B cell (primary cell): ENCODE results near the gene RSBN1L. TPM values are rescaled to one million over a fixed set of nuclear protein-coding genes. Genes with fewer than 3 reads are reported as not detected.

Experiments
- ATAC-seq: fragments of 200-7000 bp; cut with Tn5 transposase; one replicate; pipeline ENCODE4 v1.10.0; 2021; ENCODE audit warnings: low read depth, mild to moderate bottlenecking, moderate number of reproducible peaks, moderate library complexity
- CTCF ChIA-PET: fragments of 350-600 bp; sonication (Branson Sonifier 250); formaldehyde crosslinking; loops from one replicate; lab custom pipeline; 2021; ENCODE audit warnings: antibody characterized with exemption, inconsistent platforms; lab: Charles Lee
- POLR2A ChIA-PET: fragments of 350-600 bp; sonication (Branson Sonifier 250); formaldehyde crosslinking; loops from one replicate; lab custom pipeline; 2021; ENCODE audit warnings: antibody characterized with exemption; lab: Charles Lee
- DNase-seq: peaks from one replicate; pipeline ENCODE4 v3.0.0; 2013
- H2AFZ ChIP-seq: 2 replicates; pipeline ENCODE4 v1.6.1; 2012; ENCODE audit warnings: mild to moderate bottlenecking, low read depth, low read length; ENCODE audit not compliant: insufficient read depth, poor library complexity, severe bottlenecking
- H3K27ac ChIP-seq, 2 donors: 1 replicate in 1 of 2; 2 replicates in 1 of 2; pipeline ENCODE4 v1.5.1; 2012 to 2013; ENCODE audit warnings: low read length in 2 of 2, mild to moderate bottlenecking in 2 of 2, moderate library complexity in 1 of 2
- H3K27me3 ChIP-seq, 4 experiments: fragments of 200-600 bp in 1 of 4; sonication (generic) in 1 of 4; replicated peaks in 1 of 4; 1 replicate in 2 of 4; 2 replicates in 2 of 4; pipeline versions ENCODE4 v1.6.1 to v1.7.0; 2013 to 2016; ENCODE audit warnings: low read length in 3 of 4, mild to moderate bottlenecking in 2 of 4, mixed read lengths in 1 of 4, moderate library complexity in 1 of 4; ENCODE audit not compliant: insufficient read depth in 4 of 4, control insufficient read depth in 3 of 4; ENCODE audit errors: control extremely low read depth in 1 of 4
- H3K36me3 ChIP-seq, 2 experiments: replicated peaks in 1 of 2; 1 replicate in 1 of 2; 2 replicates in 1 of 2; pipeline versions ENCODE4 v1.6.1 to v1.7.1; 2013; ENCODE audit warnings: low read length in 1 of 2; ENCODE audit not compliant: insufficient read depth in 2 of 2, control insufficient read depth in 1 of 2; ENCODE audit errors: control extremely low read depth in 1 of 2, extremely low read depth in 1 of 2
- H3K4me1 ChIP-seq, 2 donors: fragments of 200-600 bp in 1 of 2; sonication (generic) in 1 of 2; 1 replicate in 1 of 2; 2 replicates in 1 of 2; pipeline versions ENCODE4 v1.5.1 to v1.6.1; 2013 to 2017; ENCODE audit warnings: low read length in 2 of 2; ENCODE audit not compliant: control insufficient read depth in 2 of 2, insufficient read depth in 2 of 2
- H3K4me2 ChIP-seq: replicated peaks from 2 replicates; pipeline ENCODE3; 2012; ENCODE audit warnings: mild to moderate bottlenecking, low read depth, low read length; ENCODE audit not compliant: poor library complexity, severe bottlenecking
- H3K4me3 ChIP-seq, 5 experiments: fragments of 200-600 bp in 1 of 5; sonication (generic) in 1 of 5; 1 replicate in 3 of 5; 2 replicates in 2 of 5; pipeline versions ENCODE4 v1.5.1 to v1.7.0; 2011 to 2016; ENCODE audit warnings: low read length in 4 of 5, mild to moderate bottlenecking in 4 of 5, low read depth in 2 of 5, control low read depth in 1 of 5, moderate library complexity in 1 of 5; ENCODE audit not compliant: insufficient read depth in 1 of 5; ENCODE audit errors: control extremely low read depth in 1 of 5, extremely low read depth in 1 of 5
- H3K79me2 ChIP-seq: fragments of 200-600 bp; sonication (generic); one replicate; pipeline ENCODE4 v1.6.0; 2016; ENCODE audit warnings: low read length; ENCODE audit not compliant: control insufficient read depth, insufficient read depth
- H3K9ac ChIP-seq: fragments of 200-600 bp; sonication (generic); 2 replicates; pipeline ENCODE4 v1.6.1; 2017; ENCODE audit warnings: mild to moderate bottlenecking, low read length, moderate library complexity
- H3K9me3 ChIP-seq, 3 donors: one replicate each; pipeline versions ENCODE4 v1.6.1 to v1.7.1; 2013; ENCODE audit warnings: low read length in 2 of 3; ENCODE audit not compliant: control insufficient read depth in 2 of 3, insufficient read depth in 1 of 3; ENCODE audit errors: control extremely low read depth in 1 of 3
- H4K20me1 ChIP-seq: 2 replicates; pipeline ENCODE4 v1.6.0; 2012; ENCODE audit warnings: mild to moderate bottlenecking, low read length; ENCODE audit not compliant: insufficient read depth, control insufficient read depth, poor library complexity, severe bottlenecking
- H3K27ac Mint-ChIP-seq: one replicate; pipeline ENCODE4 v1.8.0; 2021; ENCODE audit warnings: mixed read lengths
- H3K27me3 Mint-ChIP-seq: one replicate; pipeline ENCODE4 v1.8.0; 2021; ENCODE audit warnings: mixed read lengths
- H3K4me1 Mint-ChIP-seq: one replicate; pipeline ENCODE4 v1.8.0; 2021; ENCODE audit warnings: mixed read lengths
- H3K4me3 Mint-ChIP-seq: one replicate; pipeline ENCODE4 v1.8.0; 2021; ENCODE audit warnings: mixed read lengths
- H3K9me3 Mint-ChIP-seq: one replicate; pipeline ENCODE4 v1.8.0; 2022; ENCODE audit warnings: mixed read lengths; ENCODE audit not compliant: insufficient read depth
- CTCF ChIP-seq: fragments of 200-600 bp; IDR thresholded peaks from one replicate; pipeline ENCODE4 v1.8.0; 2022; ENCODE audit warnings: antibody characterized with exemption, mild to moderate bottlenecking
- EZH2 ChIP-seq: IDR thresholded peaks from 2 replicates; pipeline ENCODE4 v1.6.1; 2012; ENCODE audit warnings: borderline replicate concordance, low read depth, mild to moderate bottlenecking, moderate library complexity, low read length; ENCODE audit not compliant: insufficient read depth, poor library complexity, severe bottlenecking
- WGBS: methylation state at CpG from one replicate; pipeline ENCODE4 v1.1.5; 2013; ENCODE audit warnings: missing lambda C conversion rate; ENCODE audit not compliant: insufficient coverage; 5-methylcytosine and 5-hydroxymethylcytosine counted together
- intact Hi-C: fragments of 100-400 bp; cut with micrococcal nuclease; formaldehyde crosslinking; loops from one replicate; pipeline ENCODE4 v1.10.0; 2022
- polyA plus RNA-seq: library from polyadenylated mRNA; depleted of rRNA; stranded (reverse); fragments of >200 nt; gene quantifications from 2 replicates; pipeline ENCODE4 v1.2.3, GENCODE V29; 2012
- total RNA-seq, 2 donors: library from RNA; stranded (reverse); fragments of 120-200 nt in 1 of 2; gene quantifications; 1 replicate in 1 of 2; 2 replicates in 1 of 2; pipeline versions ENCODE4 v1.2.3 to v1.2.4, GENCODE V29; 2013 to 2022

RSBN1L gene
- total and polyA plus RNA-seq, 2 donors (not counting 1 experiment from before 2014, with no cell fraction given) = 17.0 to 47.0 TPM

DNA sequence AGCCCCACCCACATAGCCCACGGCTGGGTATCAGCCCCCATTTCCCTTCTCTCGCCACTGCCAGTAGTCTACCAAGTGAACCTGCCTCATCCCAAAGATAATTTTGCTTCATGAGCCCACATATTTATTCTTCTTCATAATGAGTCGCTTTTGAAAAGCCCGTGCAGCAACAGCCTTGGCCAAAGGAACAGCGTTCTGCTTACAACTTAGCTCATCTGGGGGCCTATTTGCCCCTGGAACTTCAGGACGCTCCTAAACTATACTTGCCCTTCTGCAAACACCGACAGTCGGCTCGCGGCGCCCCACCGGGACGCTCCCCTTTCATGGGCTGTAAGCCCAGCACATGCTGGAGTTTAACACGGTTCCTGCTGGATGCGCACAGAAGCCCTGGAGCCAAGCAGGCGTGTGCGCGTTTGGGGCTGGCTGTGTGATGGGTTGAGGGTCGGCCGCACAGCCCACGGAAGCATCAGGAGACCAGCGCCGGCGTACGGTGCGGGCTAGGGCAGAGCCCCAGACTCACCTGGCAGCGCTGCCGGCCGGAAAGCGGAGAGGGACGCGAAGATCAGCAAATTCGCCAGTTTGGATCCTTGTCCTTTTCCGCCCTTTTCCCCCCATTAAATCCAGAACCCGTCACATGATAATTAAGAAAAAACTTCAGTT, 101.6 kb downstream of the RSBN1L start:
- no peaks in the 10 kb centered on the region for H3K9me3 ChIP-seq
- peak overlapping the region; percentile 79 to 97 (median 91) for H3K4me3 ChIP-seq
- H3K4me2 ChIP-seq = peak overlapping the region; percentile 78
- peaks cover 39 to 43% of the 10 kb centered on the region in 2 donors for H3K4me1 ChIP-seq
- peaks cover 72% of the 10 kb centered on the region for H3K4me1 Mint-ChIP-seq
- no peaks in the 10 kb centered on the region for H3K9me3 Mint-ChIP-seq
- ChIA-PET CTCF (interaction anchor here (0.6 to 3.1 kb wide), 18 partner anchors 16 to 142 kb away, joined by 3 to 13 read pairs (median 4); partner anchors contain the start of gene RSBN1L), POLR2A (interaction anchor here (0.6 to 3.0 kb wide), 2 partner anchors 27 to 36 kb away, joined by 8 to 20 read pairs; no protein-coding TSS in a partner anchor)
- peak; percentile 25 for ATAC-seq
- H3K79me2 ChIP-seq = peaks cover 88% of the 10 kb centered on the region
- peak overlapping the region; percentile 77 to 87 for H3K27ac ChIP-seq
- intact Hi-C loops = loop anchor here (1.0 to 5.0 kb wide), 6 partner anchors 26 to 384 kb away; partner anchors contain the start of gene RSBN1L
- peak overlapping the region; percentile 85 for H2AFZ ChIP-seq
- TF ChIP-seq EZH2 = no peak
- TF ChIP-seq CTCF = no peak
- H3K27me3 Mint-ChIP-seq = no peaks in the 10 kb centered on the region
- H3K36me3 ChIP-seq = peaks cover 2 to 9% of the 10 kb centered on the region in 2 experiments
- DNase-seq = no peak
- peak overlapping the region; percentile 88 for H3K9ac ChIP-seq
- no peaks in the 10 kb centered on the region for H3K27me3 ChIP-seq
- H3K4me3 Mint-ChIP-seq = peak overlapping the region; percentile 91
- peak overlapping the region; percentile 92 for H3K27ac Mint-ChIP-seq
- WGBS = under 1% methylated on average over 35 of the region's 35 CpGs
- peaks cover 15% of the 10 kb centered on the region for H4K20me1 ChIP-seq
